HepG2 (cell line): ENCODE results near the gene MTPN. TPM values are rescaled to one million over a fixed set of nuclear protein-coding genes. Genes with fewer than 3 reads are reported as not detected.

ENCODE experiments used
- ATAC-seq: fragments of 200-7000 bp; cut with Tn5 transposase; 3 replicates; pipeline ENCODE4 v1.9.1; 2020; ENCODE audit warnings: mild to moderate bottlenecking, moderate library complexity
- BruUV-seq: library from RNA; stranded (reverse); fragments of 400-500 nt; replicated peaks from 2 replicates; lab custom pipeline; 2021; lab: Mats Ljungman, UMichigan
- CTCF ChIA-PET: fragments of 300-600 bp; formaldehyde crosslinking; extraction: SDS; loops from one replicate; lab custom pipeline; 2021; ENCODE audit warnings: low total read pairs, inconsistent platforms, low intra/inter-chr PET ratio; lab: Yijun Ruan, JAX
- POLR2A ChIA-PET: fragments of 350-600 bp; sonication (Branson Sonifier 250); formaldehyde crosslinking; loops from one replicate; lab custom pipeline; 2020; ENCODE audit warnings: antibody characterized with exemption, inconsistent platforms; lab: Yijun Ruan, JAX
- DNase-seq: peaks from one replicate; pipeline ENCODE4 v3.0.0-alpha.2; 2015; ENCODE audit warnings: low spot score
- FAIRE-seq: peaks from 3 replicates; lab custom pipeline; 2011; peaks lifted over from hg19 to GRCh38; lab: Jason Lieb, UNC
- H2AFZ ChIP-seq: one replicate; pipeline ENCODE4 v1.6.1; 2011; ENCODE audit warnings: low read length, inconsistent platforms
- H3K27ac ChIP-seq: fragments of 300-600 bp; 3 replicates; pipeline ENCODE4 v1.8.0; 2011; ENCODE audit warnings: mixed run types, mild to moderate bottlenecking, mixed read lengths, low read length, inconsistent platforms; ENCODE audit not compliant: insufficient read depth; ENCODE audit errors: extremely low read length
- H3K27me3 ChIP-seq, 2 experiments: fragments of 200-600 bp in 1 of 2; 2 replicates in 1 of 2; 3 replicates in 1 of 2; pipeline versions ENCODE4 v1.6.0 to v1.8.0; 2011; ENCODE audit warnings: low read length in 2 of 2, mild to moderate bottlenecking in 2 of 2, moderate library complexity in 2 of 2, inconsistent platforms in 1 of 2; ENCODE audit not compliant: insufficient read depth in 2 of 2, control insufficient read depth in 1 of 2
- H3K36me3 ChIP-seq, 2 experiments: fragments of 200-600 bp in 1 of 2; replicated peaks in 1 of 2; 2 replicates in 1 of 2; 3 replicates in 1 of 2; pipeline versions ENCODE4 v1.5.1 to v1.8.0; 2011; ENCODE audit warnings: low read length in 2 of 2, inconsistent platforms in 1 of 2; ENCODE audit not compliant: insufficient read depth in 2 of 2, control insufficient read depth in 1 of 2
- H3K4me1 ChIP-seq: 2 replicates; pipeline ENCODE4 v1.5.1; 2012; ENCODE audit warnings: low read length, inconsistent platforms; ENCODE audit not compliant: insufficient read depth
- H3K4me2 ChIP-seq: 2 replicates; pipeline ENCODE4 v1.6.0; 2011; ENCODE audit warnings: low read depth, low read length, inconsistent platforms
- H3K4me3 ChIP-seq, 3 experiments: fragments of 200-600 bp in 1 of 3; sonication (generic), shearing (Covaris generic) in 1 of 3; replicated peaks in 1 of 3; 2 replicates each; pipeline ENCODE4 v1.5.1; 2011 to 2016; ENCODE audit warnings: low read length in 3 of 3, inconsistent platforms in 2 of 3, low read depth in 2 of 3, mild to moderate bottlenecking in 2 of 3, control low read depth in 1 of 3, mixed read lengths in 1 of 3; ENCODE audit not compliant: insufficient read depth in 1 of 3
- H3K79me2 ChIP-seq: one replicate; pipeline ENCODE4 v1.6.1; 2011; ENCODE audit warnings: low read length, inconsistent platforms; ENCODE audit not compliant: insufficient read depth
- H3K9ac ChIP-seq: 2 replicates; pipeline ENCODE4 v1.6.0; 2011; ENCODE audit warnings: mild to moderate bottlenecking, low read depth, low read length, inconsistent platforms; ENCODE audit not compliant: insufficient read depth
- H3K9me3 ChIP-seq: 2 replicates; pipeline ENCODE4 v1.5.1; 2012; ENCODE audit warnings: mild to moderate bottlenecking, low read length
- H4K20me1 ChIP-seq: 2 replicates; pipeline ENCODE4 v1.6.0; 2011; ENCODE audit warnings: inconsistent platforms, mild to moderate bottlenecking, low read length, moderate library complexity; ENCODE audit not compliant: insufficient read depth
- CEBPB ChIP-seq: IDR thresholded peaks from 2 replicates; pipeline ENCODE4 v1.6.1; 2011; ENCODE audit warnings: low read depth, low read length, improper control_type of control experiment, borderline replicate concordance
- CSRNP2 ChIP-seq: sonication (generic); formaldehyde crosslinking; conservative IDR thresholded peaks from 2 replicates; pipeline ENCODE4 v1.8.0; 2022; ENCODE audit warnings: low read depth, missing genetic modification reagents
- HMGA1 ChIP-seq: sonication (generic); formaldehyde crosslinking; conservative IDR thresholded peaks from 2 replicates; pipeline ENCODE4 v1.4.0; 2020; ENCODE audit warnings: missing genetic modification reagents
- MIER3 ChIP-seq: IDR thresholded peaks from 2 replicates; pipeline ENCODE4 v1.6.1; 2016; ENCODE audit warnings: missing compliant biosample characterization, borderline replicate concordance
- MTA3 ChIP-seq: sonication (generic); formaldehyde crosslinking; IDR thresholded peaks from 2 replicates; pipeline ENCODE4 v1.4.0; 2020; ENCODE audit warnings: missing genetic modification reagents
- MXD3 ChIP-seq: IDR thresholded peaks from 2 replicates; pipeline ENCODE4 v1.6.1; 2016; ENCODE audit warnings: mild to moderate bottlenecking, missing biosample characterization, missing genetic modification reagents
- PAWR ChIP-seq: sonication (generic); formaldehyde crosslinking; IDR thresholded peaks from 2 replicates; pipeline ENCODE4 v1.4.0; 2020; ENCODE audit warnings: missing genetic modification reagents, mild to moderate bottlenecking, borderline replicate concordance
- PCBP2 ChIP-seq: fragments of 200-400 bp; formaldehyde crosslinking; optimal IDR thresholded peaks from 2 replicates; pipeline ENCODE3; 2018; ENCODE audit warnings: low read length, low read depth; ENCODE audit not compliant: poor library complexity, severe bottlenecking
- THAP9 ChIP-seq: sonication (generic); formaldehyde crosslinking; IDR thresholded peaks from 2 replicates; pipeline ENCODE4; 2020; ENCODE audit warnings: missing genetic modification reagents, mild to moderate bottlenecking, borderline replicate concordance
- YY1 ChIP-seq: IDR thresholded peaks from 2 replicates; pipeline ENCODE4 v1.6.1; 2011; ENCODE audit warnings: low read length, low read depth, moderate library complexity, mild to moderate bottlenecking; ENCODE audit not compliant: insufficient read depth, insufficient replicate concordance
- ZGPAT ChIP-seq: IDR thresholded peaks from 2 replicates; pipeline ENCODE4 v1.6.1; 2016; ENCODE audit warnings: mild to moderate bottlenecking
- ZMAT5 ChIP-seq: sonication (generic); formaldehyde crosslinking; IDR thresholded peaks from 2 replicates; pipeline ENCODE4 v1.5.0; 2020; ENCODE audit warnings: mild to moderate bottlenecking, low read depth, missing genetic modification reagents, borderline replicate concordance
- ZNF12 ChIP-seq: sonication (generic); formaldehyde crosslinking; IDR thresholded peaks from 2 replicates; pipeline ENCODE4 v1.5.0; 2020; ENCODE audit warnings: missing genetic modification reagents
- ZNF326 ChIP-seq: sonication (generic); formaldehyde crosslinking; IDR thresholded peaks from 2 replicates; pipeline ENCODE4 v1.4.0; 2020; ENCODE audit warnings: missing genetic modification reagents, borderline replicate concordance
- ZNF547 ChIP-seq: sonication (generic); formaldehyde crosslinking; IDR thresholded peaks from 2 replicates; pipeline ENCODE4 v1.5.1; 2020; ENCODE audit warnings: mild to moderate bottlenecking, missing genetic modification reagents
- ZSCAN12 ChIP-seq: sonication (generic); formaldehyde crosslinking; IDR thresholded peaks from 2 replicates; pipeline ENCODE4 v1.9.0; 2021; ENCODE audit warnings: mild to moderate bottlenecking, missing genetic modification reagents
- WGBS: methylation state at CpG from one replicate; pipeline ENCODE4 v1.1.6; 2017; ENCODE audit warnings: low lambda C conversion rate; 5-methylcytosine and 5-hydroxymethylcytosine counted together
- in situ Hi-C: cut with HindIII; loops from 2 replicates; pipeline ENCODE4 v1.10.0; 2017; ENCODE audit warnings: low pct_unique_long_range_greater_than_20kb; ENCODE audit not compliant: extremely low pct_ligation_motif_present
- intact Hi-C: fragments of 100-400 bp; cut with micrococcal nuclease; formaldehyde crosslinking; loops from one replicate; pipeline ENCODE4 v1.10.0; 2022; ENCODE audit not compliant: unreplicated experiment
- polyA plus RNA-seq, 8 experiments: library from polyadenylated mRNA; depleted of rRNA in 3 of 8; stranded (reverse) in 7 of 8; unstranded in 1 of 8; fragments of >200 nt; fragmentation: Illumina TruSeq in 4 of 8; extraction: Trizol in 4 of 8; gene quantifications; 2 replicates each; pipeline versions ENCODE4 v1.2.1 to v1.2.3, GENCODE V29; 2011 to 2016; ENCODE audit warnings: low read depth in 4 of 8, missing spikeins in 1 of 8, mixed read lengths in 1 of 8; ENCODE audit not compliant: insufficient read depth in 1 of 8
- total RNA-seq, 5 experiments: library from RNA; depleted of rRNA; stranded (reverse); fragments of >200 nt; fragmentation: Illumina TruSeq; extraction: Trizol; gene quantifications; 2 replicates each; pipeline ENCODE4 v1.2.3, GENCODE V29; 2016; ENCODE audit warnings: low read depth in 1 of 5

The MTPN gene
- total and polyA plus RNA-seq, 2 of the 13 experiments (the other 11 are each of a cell fraction or from before 2014, with no cell fraction given): 31.1 to 71.7 TPM

GRCh38 chr7:135946289-135947055 is 30.7 kb downstream of the MTPN start (continued):
- TF ChIP-seq THAP9 (CRISPR knock-in tag) (no peak), MIER3 (CRISPR knock-in tag) (no peak)

GRCh38 chr7:135944753-135945152 is 32.4 kb downstream of the MTPN start:
- CTCF ChIA-PET: no interaction called here
- no peak for TF ChIP-seq MXD3 (CRISPR knock-in tag)
- no peak for TF ChIP-seq CSRNP2 (CRISPR knock-in tag)
- TF ChIP-seq ZMAT5 (CRISPR knock-in tag): no peak
- no peak for TF ChIP-seq CEBPB
- TF ChIP-seq ZGPAT (CRISPR knock-in tag): no peak
- TF ChIP-seq PCBP2: no peak
- TF ChIP-seq ZSCAN12 (CRISPR knock-in tag): no peak
- TF ChIP-seq YY1: no peak
- no peak for TF ChIP-seq HMGA1 (CRISPR knock-in tag)
- TF ChIP-seq ZNF12 (CRISPR knock-in tag): no peak
- TF ChIP-seq MTA3 (CRISPR knock-in tag): no peak
- no peak for TF ChIP-seq ZNF547 (CRISPR knock-in tag)
- no peak for TF ChIP-seq PAWR (CRISPR knock-in tag)
- no peak for TF ChIP-seq ZNF326 (CRISPR knock-in tag)

More at GRCh38 chr7:135944753-135945152, 32.4 kb downstream of the MTPN start:
- WGBS: 97% methylated on average over 2 of the region's 2 CpGs
- no peak overlapping the region for H3K4me2 ChIP-seq
- no peaks in the 10 kb centered on the region for H3K9me3 ChIP-seq
- intact Hi-C loops (no loop called here), in situ Hi-C loops (no loop called here)
- DNase-seq: no peak
- FAIRE-seq: no peak
- no TSS peak for BruUV-seq
- no peak overlapping the region for H3K27ac ChIP-seq
- H3K27me3 ChIP-seq: no peaks in the 10 kb centered on the region
- no peak overlapping the region for H3K9ac ChIP-seq
- H2AFZ ChIP-seq: no peak overlapping the region
- no peaks in the 10 kb centered on the region for H3K79me2 ChIP-seq
- no peak overlapping the region for H3K4me3 ChIP-seq
- H3K36me3 ChIP-seq: peaks cover 0 to 29% of the 10 kb centered on the region in 2 experiments; a peak in 3 of 5 replicates
- H3K4me1 ChIP-seq: no peaks in the 10 kb centered on the region
- POLR2A ChIA-PET: no interaction called here
- no peak for ATAC-seq
- no peaks in the 10 kb centered on the region for H4K20me1 ChIP-seq
